ENCODE data around the gene SPRY2.

Gene SPRY2, protein sequence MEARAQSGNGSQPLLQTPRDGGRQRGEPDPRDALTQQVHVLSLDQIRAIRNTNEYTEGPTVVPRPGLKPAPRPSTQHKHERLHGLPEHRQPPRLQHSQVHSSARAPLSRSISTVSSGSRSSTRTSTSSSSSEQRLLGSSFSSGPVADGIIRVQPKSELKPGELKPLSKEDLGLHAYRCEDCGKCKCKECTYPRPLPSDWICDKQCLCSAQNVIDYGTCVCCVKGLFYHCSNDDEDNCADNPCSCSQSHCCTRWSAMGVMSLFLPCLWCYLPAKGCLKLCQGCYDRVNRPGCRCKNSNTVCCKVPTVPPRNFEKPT

GRCh38 chr13:80341101-80341755, at the start of gene SPRY2:
Gene SPRY2 (minus strand): TSS chr13:80341126. CDS start chr13:80337705, 3,421 bp downstream.
- peak within 1 kb of the TSS; percentile 95 for H3K4me3 ChIP-seq (ENCODE audit: low read depth, low read length)

GRCh38 chr13:80390338-80390737, 49.4 kb upstream of the SPRY2 start:
- H3K4me3 ChIP-seq (ENCODE audit: low read depth, low read length), result no peak overlapping the region

GRCh38 chr13:80389073-80390038, 48.4 kb upstream of the SPRY2 start:
- no peak overlapping the region for H3K4me3 ChIP-seq (ENCODE audit: low read depth, low read length)

DNA sequence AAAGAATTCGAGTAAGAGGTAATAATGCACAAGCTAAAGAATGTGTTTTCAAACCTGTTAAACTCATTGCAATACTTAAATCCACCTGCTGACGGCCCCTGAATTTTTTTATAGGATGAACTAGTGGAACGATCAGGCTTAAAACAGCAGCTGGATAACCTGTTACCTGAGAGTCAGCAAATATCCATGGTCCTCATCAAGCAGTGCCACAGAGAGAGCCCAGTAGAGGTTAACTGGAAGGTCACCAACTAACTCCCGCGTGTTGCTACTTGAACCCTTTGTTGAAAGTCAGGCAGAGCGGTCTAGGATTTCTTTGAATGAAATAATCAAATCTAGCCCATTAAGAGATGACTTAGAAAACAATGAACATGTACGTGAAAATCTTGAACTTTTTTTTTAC, 47.6 kb upstream of the SPRY2 start:
- H3K4me3 ChIP-seq (ENCODE audit: low read depth, low read length), result no peak overlapping the region

- no peak overlapping the region for H3K4me3 ChIP-seq (ENCODE audit: low read depth, low read length)
Observed at GRCh38 chr13:80386592-80386991, 45.7 kb upstream of the SPRY2 start.

DNA sequence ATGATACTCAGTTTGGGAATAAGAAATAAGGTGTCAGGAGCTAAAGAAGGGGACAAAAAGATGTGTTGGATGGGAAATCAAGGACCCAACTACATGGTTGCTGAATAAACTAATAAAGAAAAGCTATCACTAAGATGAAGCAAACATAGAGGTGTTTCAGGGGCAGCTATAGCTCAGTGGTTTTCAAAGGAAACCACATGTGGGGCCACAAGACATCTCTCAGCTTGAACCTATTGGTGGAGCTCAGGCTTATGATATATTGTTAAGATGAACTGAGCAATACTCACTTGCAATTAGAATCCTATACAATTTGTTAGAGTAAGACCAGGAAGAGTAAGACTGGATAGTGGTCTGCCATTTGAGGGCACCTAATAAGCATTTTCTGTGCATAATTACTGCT, 45.1 kb upstream of the SPRY2 start:
- H3K4me3 ChIP-seq (ENCODE audit: low read depth, low read length), result no peak overlapping the region

- H3K4me3 ChIP-seq (ENCODE audit: low read depth, low read length), result no peak overlapping the region
Observed at GRCh38 chr13:80382576-80382975, 41.6 kb upstream of the SPRY2 start.

DNA sequence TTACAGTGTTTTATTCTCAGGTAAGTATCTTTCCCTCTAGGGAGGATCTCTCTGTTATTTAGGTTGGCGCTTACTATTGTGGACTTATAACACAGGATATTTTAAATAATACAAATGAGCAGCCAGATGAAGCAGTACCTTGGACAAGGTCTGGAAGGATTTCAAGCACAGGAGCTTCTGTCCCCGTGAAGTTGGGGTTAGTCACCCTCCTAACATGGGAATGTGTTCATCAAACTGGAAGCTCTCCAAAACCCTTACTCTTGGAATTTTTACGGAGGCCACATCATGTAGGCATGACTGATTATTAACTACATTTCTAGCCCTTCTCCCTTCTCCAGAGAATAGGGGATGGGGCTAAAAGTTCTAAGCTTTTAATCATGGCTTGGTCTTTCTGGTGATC, 38.3 kb upstream of the SPRY2 start:
- no peak overlapping the region for H3K4me3 ChIP-seq (ENCODE audit: low read depth, low read length)

- no peak overlapping the region for H3K4me3 ChIP-seq (ENCODE audit: low read depth, low read length)
Observed at GRCh38 chr13:80376554-80376953, 35.6 kb upstream of the SPRY2 start.

GRCh38 chr13:80374901-80375300, 34.0 kb upstream of the SPRY2 start:
- no peak overlapping the region for H3K4me3 ChIP-seq (ENCODE audit: low read depth, low read length)

GRCh38 chr13:80374444-80374843, 33.5 kb upstream of the SPRY2 start:
- H3K4me3 ChIP-seq (ENCODE audit: low read depth, low read length), result no peak overlapping the region

DNA sequence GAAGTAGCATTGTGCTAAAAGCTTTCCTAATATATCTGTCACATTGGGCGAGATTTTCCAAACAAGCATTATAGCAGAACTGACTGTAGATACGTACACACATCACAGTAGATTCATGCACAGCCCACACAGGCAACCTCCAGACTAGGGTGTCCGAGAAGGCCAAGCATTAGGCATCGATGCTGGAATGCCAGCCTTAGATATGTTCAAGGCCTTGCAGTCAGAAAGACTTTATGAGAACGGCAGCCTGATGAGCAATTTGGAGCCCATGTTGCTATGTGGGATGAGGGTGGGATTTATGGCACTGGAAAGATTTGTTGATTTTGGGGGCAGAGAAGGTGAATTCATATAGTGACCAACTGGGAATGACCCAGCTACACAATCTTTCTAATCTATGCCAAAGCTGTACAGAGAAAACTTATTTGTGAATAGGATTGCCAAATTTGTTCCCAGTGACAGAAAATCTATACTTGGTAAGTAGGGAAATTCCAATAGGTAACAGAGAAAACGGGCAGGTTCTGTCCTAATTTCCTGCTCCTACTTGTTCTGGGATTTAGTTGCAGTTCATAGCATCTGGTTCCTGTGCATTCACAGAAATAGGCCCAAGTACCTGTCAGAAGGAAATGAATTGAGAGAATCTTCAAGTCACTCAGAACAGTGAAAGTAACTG, 31.0 kb upstream of the SPRY2 start:
- no peak overlapping the region for H3K4me3 ChIP-seq (ENCODE audit: low read depth, low read length)

DNA sequence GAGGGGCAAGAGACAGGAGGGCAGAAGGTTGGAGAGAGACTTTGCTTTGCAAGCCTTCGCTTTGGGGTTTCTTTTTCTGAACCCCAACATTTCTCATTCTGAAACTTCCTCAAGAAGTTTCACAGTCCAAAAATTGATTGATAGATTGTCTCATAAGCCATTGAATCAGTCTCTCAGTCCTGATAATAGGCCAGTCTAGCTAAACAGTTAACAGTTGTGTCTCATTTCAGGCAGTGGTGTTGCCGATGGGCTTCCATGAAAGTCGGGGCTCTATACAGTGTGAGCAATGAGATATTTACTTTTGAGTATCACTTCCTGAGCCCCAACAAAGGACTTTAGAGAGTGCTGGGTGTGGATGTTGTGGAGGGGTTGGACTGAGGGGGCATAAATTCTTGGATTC, 26.5 kb upstream of the SPRY2 start:
- no peak overlapping the region for H3K4me3 ChIP-seq (ENCODE audit: low read depth, low read length)

GRCh38 chr13:80363890-80364503, 23.1 kb upstream of the SPRY2 start:
- no peak overlapping the region for H3K4me3 ChIP-seq (ENCODE audit: low read depth, low read length)

- H3K4me3 ChIP-seq (ENCODE audit: low read depth, low read length), result no peak overlapping the region
Observed at GRCh38 chr13:80362481-80362880, 21.6 kb upstream of the SPRY2 start.

DNA sequence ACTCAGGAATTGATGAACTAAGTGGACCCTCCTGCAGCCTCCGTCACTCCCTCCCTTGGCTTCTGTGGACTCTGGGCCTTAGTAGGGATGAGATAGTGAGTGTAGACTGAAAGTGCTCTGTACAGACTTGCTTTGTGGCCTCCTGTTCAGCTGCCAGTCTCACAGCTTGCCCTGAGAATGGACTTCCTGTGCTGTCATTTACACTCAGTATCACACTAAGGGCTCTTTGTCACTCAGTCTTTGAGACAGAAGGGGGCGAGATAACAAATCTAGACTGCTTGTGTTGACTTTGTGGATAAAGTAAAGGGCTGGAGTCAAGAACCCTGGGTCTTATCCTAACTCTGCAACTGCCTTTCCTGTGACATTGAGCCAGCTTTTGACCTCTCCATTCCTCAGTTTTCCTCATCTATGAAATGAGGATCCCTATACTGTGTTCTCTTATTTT, 21.0 kb upstream of the SPRY2 start:
- no peak overlapping the region for H3K4me3 ChIP-seq (ENCODE audit: low read depth, low read length)

- H3K4me3 ChIP-seq (ENCODE audit: low read depth, low read length), result no peak overlapping the region
Observed at GRCh38 chr13:80361298-80361697, 20.4 kb upstream of the SPRY2 start.

DNA sequence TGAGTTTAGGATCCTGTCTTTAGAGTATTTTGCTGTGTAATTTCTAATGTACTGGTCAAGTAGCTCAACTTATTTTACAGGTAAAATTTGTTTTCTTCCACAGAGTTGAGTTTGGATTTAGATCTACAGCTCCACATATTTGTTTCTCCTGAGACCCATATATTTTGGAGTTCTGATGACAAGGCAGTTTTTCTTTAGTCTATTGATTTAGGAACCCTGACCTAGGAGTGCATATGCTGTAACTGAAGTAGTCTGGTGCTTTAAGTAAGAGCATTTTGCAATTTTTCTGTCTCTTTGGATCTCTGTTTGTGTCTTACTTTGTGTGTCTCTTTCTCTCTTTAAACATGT, 19.5 kb upstream of the SPRY2 start:
- H3K4me3 ChIP-seq (ENCODE audit: low read depth, low read length), result no peak overlapping the region

GRCh38 chr13:80359778-80360452, 19.0 kb upstream of the SPRY2 start:
- no peak overlapping the region for H3K4me3 ChIP-seq (ENCODE audit: low read depth, low read length)

DNA sequence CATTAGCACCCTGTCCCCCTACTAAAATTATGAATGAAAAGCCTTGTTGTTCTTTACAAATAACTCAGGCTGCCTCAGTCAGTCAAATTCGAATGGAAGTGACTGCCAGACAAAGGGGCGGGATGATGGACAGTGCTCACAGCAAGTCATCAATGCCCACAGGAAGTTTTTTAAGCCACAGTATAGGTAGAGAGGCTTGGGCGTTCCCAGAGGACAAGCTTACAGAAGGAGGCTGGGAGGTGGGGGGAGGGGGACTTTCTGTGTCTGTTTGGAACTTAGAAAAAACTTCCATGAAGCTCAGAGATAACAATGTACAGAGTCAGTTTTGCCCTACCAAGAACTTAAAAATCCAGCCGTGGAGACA, 18.5 kb upstream of the SPRY2 start:
- no peak overlapping the region for H3K4me3 ChIP-seq (ENCODE audit: low read depth, low read length)
